ENCODE measurements around the gene ATAT1. TPM values are rescaled to one million over a fixed set of nuclear protein-coding genes. Genes with fewer than 3 reads are reported as not detected.

ATAT1 gene
- total and polyA plus RNA-seq, 9 of the 15 experiments (the other 6 are each of a cell fraction or from before 2014, with no cell fraction given) = 0.65 to 5.8 (median 1.6) TPM

DNA sequence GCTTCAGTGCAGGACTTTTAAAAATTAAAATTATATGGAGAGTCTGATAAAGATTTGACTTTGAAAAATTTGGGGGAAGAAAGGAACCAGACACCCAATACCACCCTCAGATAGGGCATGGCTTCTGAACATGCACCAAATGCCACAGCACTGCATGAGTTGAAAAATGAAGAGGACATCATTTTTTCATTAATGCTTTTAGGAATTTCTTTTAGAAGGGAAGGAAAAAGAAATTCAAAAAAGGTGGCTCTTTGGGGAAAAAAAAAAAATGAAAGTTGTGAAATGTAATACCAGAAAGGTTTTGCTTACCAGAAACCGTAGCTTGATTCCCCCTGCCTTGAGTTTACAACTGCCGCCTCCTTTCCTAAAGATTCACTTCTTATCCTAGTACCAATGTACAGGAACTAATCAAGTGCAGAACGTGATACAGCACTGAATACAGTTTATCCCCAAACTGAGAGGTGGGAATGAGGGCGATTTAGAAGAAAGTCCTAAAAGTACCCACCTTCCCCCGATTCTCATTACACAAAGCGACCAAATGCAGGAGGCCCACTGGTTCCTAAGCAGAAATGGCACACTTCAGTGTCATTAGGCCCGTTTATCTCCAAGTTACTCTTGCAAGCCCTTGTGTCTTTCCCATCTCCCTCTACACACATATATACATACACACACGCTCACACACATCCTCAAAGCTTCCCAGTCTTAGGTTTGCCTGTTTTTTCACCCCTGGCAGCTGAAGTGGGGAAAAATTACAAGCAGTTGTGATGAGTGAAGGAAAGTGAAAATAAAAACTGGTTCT is 12.4 kb upstream of the ATAT1 start (continued):
- TF ChIP-seq, protein P1, sequence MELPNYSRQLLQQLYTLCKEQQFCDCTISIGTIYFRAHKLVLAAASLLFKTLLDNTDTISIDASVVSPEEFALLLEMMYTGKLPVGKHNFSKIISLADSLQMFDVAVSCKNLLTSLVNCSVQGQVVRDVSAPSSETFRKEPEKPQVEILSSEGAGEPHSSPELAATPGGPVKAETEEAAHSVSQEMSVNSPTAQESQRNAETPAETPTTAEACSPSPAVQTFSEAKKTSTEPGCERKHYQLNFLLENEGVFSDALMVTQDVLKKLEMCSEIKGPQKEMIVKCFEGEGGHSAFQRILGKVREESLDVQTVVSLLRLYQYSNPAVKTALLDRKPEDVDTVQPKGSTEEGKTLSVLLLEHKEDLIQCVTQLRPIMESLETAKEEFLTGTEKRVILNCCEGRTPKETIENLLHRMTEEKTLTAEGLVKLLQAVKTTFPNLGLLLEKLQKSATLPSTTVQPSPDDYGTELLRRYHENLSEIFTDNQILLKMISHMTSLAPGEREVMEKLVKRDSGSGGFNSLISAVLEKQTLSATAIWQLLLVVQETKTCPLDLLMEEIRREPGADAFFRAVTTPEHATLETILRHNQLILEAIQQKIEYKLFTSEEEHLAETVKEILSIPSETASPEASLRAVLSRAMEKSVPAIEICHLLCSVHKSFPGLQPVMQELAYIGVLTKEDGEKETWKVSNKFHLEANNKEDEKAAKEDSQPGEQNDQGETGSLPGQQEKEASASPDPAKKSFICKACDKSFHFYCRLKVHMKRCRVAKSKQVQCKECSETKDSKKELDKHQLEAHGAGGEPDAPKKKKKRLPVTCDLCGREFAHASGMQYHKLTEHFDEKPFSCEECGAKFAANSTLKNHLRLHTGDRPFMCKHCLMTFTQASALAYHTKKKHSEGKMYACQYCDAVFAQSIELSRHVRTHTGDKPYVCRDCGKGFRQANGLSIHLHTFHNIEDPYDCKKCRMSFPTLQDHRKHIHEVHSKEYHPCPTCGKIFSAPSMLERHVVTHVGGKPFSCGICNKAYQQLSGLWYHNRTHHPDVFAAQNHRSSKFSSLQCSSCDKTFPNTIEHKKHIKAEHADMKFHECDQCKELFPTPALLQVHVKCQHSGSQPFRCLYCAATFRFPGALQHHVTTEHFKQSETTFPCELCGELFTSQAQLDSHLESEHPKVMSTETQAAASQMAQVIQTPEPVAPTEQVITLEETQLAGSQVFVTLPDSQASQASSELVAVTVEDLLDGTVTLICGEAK (IDR thresholded peaks at IDR 0.05) = peak; percentile 49; the same call in 1 of the 2 replicates
- TF ChIP-seq, protein P1 (CRISPR knock-in tag; IDR thresholded peaks at IDR 0.05) = no peak
- TF ChIP-seq FOS (IDR thresholded peaks at IDR 0.05; ENCODE audit: extremely low read depth, insufficient read length) (no peak), PHF20 (IDR thresholded peaks at IDR 0.05; ENCODE audit: partially characterized antibody) (no peak), ZNF121 (CRISPR knock-in tag; conservative IDR thresholded peaks at IDR 0.05) (no peak), FOXP1 (CRISPR knock-in tag; IDR thresholded peaks at IDR 0.05) (no peak), OTX1 (CRISPR knock-in tag; IDR thresholded peaks at IDR 0.05) (peak; percentile 82), ZNF140 (CRISPR knock-in tag; IDR thresholded peaks at IDR 0.05) (no peak), HEY1 (CRISPR knock-in tag; IDR thresholded peaks at IDR 0.05; ENCODE audit: borderline replicate concordance) (no peak)
- TF ChIP-seq, protein P2, sequence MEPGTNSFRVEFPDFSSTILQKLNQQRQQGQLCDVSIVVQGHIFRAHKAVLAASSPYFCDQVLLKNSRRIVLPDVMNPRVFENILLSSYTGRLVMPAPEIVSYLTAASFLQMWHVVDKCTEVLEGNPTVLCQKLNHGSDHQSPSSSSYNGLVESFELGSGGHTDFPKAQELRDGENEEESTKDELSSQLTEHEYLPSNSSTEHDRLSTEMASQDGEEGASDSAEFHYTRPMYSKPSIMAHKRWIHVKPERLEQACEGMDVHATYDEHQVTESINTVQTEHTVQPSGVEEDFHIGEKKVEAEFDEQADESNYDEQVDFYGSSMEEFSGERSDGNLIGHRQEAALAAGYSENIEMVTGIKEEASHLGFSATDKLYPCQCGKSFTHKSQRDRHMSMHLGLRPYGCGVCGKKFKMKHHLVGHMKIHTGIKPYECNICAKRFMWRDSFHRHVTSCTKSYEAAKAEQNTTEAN (CRISPR knock-in tag; IDR thresholded peaks at IDR 0.05) = no peak
- TF ChIP-seq, protein P3, sequence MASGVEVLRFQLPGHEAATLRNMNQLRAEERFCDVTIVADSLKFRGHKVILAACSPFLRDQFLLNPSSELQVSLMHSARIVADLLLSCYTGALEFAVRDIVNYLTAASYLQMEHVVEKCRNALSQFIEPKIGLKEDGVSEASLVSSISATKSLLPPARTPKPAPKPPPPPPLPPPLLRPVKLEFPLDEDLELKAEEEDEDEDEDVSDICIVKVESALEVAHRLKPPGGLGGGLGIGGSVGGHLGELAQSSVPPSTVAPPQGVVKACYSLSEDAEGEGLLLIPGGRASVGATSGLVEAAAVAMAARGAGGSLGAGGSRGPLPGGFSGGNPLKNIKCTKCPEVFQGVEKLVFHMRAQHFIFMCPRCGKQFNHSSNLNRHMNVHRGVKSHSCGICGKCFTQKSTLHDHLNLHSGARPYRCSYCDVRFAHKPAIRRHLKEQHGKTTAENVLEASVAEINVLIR (CRISPR knock-in tag; IDR thresholded peaks at IDR 0.05) = no peak
- TF ChIP-seq, protein P4, sequence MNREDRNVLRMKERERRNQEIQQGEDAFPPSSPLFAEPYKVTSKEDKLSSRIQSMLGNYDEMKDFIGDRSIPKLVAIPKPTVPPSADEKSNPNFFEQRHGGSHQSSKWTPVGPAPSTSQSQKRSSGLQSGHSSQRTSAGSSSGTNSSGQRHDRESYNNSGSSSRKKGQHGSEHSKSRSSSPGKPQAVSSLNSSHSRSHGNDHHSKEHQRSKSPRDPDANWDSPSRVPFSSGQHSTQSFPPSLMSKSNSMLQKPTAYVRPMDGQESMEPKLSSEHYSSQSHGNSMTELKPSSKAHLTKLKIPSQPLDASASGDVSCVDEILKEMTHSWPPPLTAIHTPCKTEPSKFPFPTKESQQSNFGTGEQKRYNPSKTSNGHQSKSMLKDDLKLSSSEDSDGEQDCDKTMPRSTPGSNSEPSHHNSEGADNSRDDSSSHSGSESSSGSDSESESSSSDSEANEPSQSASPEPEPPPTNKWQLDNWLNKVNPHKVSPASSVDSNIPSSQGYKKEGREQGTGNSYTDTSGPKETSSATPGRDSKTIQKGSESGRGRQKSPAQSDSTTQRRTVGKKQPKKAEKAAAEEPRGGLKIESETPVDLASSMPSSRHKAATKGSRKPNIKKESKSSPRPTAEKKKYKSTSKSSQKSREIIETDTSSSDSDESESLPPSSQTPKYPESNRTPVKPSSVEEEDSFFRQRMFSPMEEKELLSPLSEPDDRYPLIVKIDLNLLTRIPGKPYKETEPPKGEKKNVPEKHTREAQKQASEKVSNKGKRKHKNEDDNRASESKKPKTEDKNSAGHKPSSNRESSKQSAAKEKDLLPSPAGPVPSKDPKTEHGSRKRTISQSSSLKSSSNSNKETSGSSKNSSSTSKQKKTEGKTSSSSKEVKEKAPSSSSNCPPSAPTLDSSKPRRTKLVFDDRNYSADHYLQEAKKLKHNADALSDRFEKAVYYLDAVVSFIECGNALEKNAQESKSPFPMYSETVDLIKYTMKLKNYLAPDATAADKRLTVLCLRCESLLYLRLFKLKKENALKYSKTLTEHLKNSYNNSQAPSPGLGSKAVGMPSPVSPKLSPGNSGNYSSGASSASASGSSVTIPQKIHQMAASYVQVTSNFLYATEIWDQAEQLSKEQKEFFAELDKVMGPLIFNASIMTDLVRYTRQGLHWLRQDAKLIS (CRISPR knock-in tag; IDR thresholded peaks at IDR 0.05) = no peak; the same call in 1 of the 2 replicates

Measured in K562 (cell line).